ENCODE data around the gene JAK3.

JAK3 gene

DNA sequence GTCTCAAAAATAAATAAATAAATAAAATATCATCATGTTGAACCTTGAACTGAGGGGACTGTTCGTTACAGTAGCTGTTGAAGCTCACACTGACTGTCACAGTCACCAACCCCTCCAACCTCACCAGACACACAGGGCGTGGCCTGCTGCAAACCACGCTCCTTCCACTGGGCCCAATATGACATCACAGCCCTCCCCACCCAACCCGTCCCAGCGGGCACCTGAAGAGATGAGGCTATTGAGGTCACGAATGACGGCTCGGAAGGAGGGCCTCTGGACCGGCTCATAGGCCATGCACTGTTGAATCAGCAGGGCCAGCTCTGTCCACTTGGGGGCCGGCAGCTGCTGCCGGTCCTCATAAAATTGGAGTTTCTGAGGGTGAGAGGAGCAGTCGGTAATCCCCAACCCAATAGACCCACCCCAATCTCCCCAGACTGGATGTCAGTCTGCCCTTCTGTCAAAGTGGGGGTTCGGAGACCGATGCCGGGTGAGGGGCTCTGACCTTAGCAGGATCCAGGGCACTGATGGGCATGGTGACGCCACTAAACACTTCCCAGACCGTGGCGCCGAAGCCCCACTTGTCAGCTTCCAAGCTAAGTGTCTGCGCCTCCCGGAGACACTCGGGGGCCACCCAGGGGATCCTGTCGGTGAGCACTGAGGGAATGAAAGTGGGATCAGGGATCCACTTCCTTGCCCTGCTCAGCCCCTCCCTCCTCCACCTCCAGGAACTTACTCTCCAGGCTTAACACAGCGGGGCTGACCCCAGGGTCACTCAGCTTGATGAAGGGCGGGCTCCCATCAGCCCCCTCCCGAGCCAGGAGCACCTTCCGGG, 13.2 kb downstream of the JAK3 start:
- TF ChIP-seq CEBPB (IDR thresholded peaks at IDR 0.05) (no peak), EGR1 (IDR thresholded peaks at IDR 0.05) (no peak), EP300 (IDR thresholded peaks at IDR 0.05; ENCODE audit: borderline replicate concordance) (no peak), RAD21 (IDR thresholded peaks at IDR 0.05; ENCODE audit: low read depth) (no peak), ZBTB7A (IDR thresholded peaks at IDR 0.05; ENCODE audit: low read depth) (no peak), TCF12 (IDR thresholded peaks at IDR 0.05; ENCODE audit: low read depth) (no peak), CREB1 (IDR thresholded peaks at IDR 0.05; ENCODE audit: low read depth) (no peak), YY1 (IDR thresholded peaks at IDR 0.05; ENCODE audit: low read depth) (no peak), TEAD4 (IDR thresholded peaks at IDR 0.05) (no peak), FOXM1 (IDR thresholded peaks at IDR 0.05; ENCODE audit: borderline replicate concordance, low read depth) (no peak), TAF1 (IDR thresholded peaks at IDR 0.05; ENCODE audit: low read depth) (no peak), NFIC (IDR thresholded peaks at IDR 0.05) (no peak)
- TF ChIP-seq, protein P1, sequence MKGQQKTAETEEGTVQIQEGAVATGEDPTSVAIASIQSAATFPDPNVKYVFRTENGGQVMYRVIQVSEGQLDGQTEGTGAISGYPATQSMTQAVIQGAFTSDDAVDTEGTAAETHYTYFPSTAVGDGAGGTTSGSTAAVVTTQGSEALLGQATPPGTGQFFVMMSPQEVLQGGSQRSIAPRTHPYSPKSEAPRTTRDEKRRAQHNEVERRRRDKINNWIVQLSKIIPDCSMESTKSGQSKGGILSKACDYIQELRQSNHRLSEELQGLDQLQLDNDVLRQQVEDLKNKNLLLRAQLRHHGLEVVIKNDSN (IDR thresholded peaks at IDR 0.05), result no peak
- TF ChIP-seq, protein P2, sequence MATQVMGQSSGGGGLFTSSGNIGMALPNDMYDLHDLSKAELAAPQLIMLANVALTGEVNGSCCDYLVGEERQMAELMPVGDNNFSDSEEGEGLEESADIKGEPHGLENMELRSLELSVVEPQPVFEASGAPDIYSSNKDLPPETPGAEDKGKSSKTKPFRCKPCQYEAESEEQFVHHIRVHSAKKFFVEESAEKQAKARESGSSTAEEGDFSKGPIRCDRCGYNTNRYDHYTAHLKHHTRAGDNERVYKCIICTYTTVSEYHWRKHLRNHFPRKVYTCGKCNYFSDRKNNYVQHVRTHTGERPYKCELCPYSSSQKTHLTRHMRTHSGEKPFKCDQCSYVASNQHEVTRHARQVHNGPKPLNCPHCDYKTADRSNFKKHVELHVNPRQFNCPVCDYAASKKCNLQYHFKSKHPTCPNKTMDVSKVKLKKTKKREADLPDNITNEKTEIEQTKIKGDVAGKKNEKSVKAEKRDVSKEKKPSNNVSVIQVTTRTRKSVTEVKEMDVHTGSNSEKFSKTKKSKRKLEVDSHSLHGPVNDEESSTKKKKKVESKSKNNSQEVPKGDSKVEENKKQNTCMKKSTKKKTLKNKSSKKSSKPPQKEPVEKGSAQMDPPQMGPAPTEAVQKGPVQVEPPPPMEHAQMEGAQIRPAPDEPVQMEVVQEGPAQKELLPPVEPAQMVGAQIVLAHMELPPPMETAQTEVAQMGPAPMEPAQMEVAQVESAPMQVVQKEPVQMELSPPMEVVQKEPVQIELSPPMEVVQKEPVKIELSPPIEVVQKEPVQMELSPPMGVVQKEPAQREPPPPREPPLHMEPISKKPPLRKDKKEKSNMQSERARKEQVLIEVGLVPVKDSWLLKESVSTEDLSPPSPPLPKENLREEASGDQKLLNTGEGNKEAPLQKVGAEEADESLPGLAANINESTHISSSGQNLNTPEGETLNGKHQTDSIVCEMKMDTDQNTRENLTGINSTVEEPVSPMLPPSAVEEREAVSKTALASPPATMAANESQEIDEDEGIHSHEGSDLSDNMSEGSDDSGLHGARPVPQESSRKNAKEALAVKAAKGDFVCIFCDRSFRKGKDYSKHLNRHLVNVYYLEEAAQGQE (IDR thresholded peaks at IDR 0.05; ENCODE audit: low read depth), result no peak
- TF ChIP-seq, protein P3, sequence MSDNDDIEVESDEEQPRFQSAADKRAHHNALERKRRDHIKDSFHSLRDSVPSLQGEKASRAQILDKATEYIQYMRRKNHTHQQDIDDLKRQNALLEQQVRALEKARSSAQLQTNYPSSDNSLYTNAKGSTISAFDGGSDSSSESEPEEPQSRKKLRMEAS (IDR thresholded peaks at IDR 0.05), result no peak

DNA sequence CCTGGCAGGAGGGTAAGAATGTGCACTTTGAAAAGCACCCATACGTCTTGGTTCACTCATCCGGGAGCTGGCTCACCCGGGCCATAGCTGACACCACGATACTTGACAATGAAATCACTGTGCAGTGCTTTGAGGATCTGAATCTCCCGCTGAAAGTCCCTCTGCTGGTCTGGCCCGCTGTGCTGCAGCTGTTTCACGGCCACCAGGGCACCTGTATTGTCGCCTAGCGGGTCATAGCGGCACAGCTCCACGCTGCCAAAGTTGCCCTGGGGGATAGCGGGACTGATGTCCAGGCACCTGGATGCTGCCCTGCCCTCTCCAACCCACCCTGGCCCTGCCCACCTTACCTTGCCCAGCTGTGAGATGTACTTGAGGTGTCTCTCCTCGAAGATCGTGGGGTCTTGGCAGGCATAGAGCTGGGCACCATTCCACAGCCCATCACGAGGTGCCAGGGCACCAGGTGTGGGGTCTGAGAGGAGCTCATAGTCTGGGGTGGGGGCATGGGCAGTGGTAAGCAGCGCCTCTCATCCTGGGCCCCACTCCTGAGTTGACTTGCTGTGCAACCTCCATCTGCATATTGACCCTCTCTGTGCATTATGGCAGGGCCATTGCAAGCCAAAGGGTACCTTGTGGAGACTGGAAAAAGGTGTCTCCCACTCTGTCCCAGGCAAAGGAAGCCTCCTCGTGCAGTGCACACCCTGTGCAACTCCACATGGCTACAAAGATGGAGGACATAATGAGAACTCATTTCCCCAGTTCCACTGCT, 15.2 kb downstream of the JAK3 start:
- TF ChIP-seq TCF12 (IDR thresholded peaks at IDR 0.05; ENCODE audit: low read depth), result no peak
- no peak for TF ChIP-seq ZBTB7A (IDR thresholded peaks at IDR 0.05; ENCODE audit: low read depth)
- TF ChIP-seq EGR1 (IDR thresholded peaks at IDR 0.05), result no peak
- no peak for TF ChIP-seq FOXM1 (IDR thresholded peaks at IDR 0.05; ENCODE audit: borderline replicate concordance, low read depth)
- no peak for TF ChIP-seq CREB1 (IDR thresholded peaks at IDR 0.05; ENCODE audit: low read depth)
- no peak for TF ChIP-seq NFIC (IDR thresholded peaks at IDR 0.05)
- TF ChIP-seq EP300 (IDR thresholded peaks at IDR 0.05; ENCODE audit: borderline replicate concordance), result no peak
- TF ChIP-seq TAF1 (IDR thresholded peaks at IDR 0.05; ENCODE audit: low read depth), result no peak
- no peak for TF ChIP-seq RAD21 (IDR thresholded peaks at IDR 0.05; ENCODE audit: low read depth)
- TF ChIP-seq, protein P2 (IDR thresholded peaks at IDR 0.05; ENCODE audit: low read depth), result no peak
- TF ChIP-seq TEAD4 (IDR thresholded peaks at IDR 0.05), result no peak
- TF ChIP-seq YY1 (IDR thresholded peaks at IDR 0.05; ENCODE audit: low read depth), result no peak
- TF ChIP-seq, protein P3 (IDR thresholded peaks at IDR 0.05), result no peak
- TF ChIP-seq, protein P1 (IDR thresholded peaks at IDR 0.05), result no peak
- no peak for TF ChIP-seq CEBPB (IDR thresholded peaks at IDR 0.05)

DNA sequence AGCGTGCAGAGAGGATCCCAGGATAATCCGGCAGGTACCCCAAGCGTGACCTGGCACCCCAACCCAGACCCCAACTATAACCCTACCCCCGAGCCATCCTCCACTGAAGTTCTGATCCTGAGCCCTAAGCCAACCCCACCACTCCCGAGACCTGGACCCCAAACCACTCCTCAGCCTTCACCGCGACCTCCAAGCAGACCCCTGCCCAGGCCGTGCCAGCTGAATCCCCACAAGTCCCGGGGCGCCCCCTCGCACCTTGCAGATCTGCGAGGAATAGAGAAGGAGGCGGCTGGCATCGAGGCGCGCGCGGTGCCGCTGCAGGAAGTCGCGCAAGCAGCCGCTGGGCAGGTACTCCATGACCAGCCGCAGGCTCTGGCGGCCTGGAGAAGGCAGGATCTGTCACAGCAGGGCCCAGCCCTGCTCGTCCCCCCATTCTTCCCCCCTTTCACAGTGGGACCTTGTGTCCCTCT, 16.3 kb downstream of the JAK3 start:
- no peak for TF ChIP-seq YY1 (IDR thresholded peaks at IDR 0.05; ENCODE audit: low read depth)
- TF ChIP-seq, protein P3 (IDR thresholded peaks at IDR 0.05), result peak; percentile 11; the same call in 1 of the 2 replicates

DNA sequence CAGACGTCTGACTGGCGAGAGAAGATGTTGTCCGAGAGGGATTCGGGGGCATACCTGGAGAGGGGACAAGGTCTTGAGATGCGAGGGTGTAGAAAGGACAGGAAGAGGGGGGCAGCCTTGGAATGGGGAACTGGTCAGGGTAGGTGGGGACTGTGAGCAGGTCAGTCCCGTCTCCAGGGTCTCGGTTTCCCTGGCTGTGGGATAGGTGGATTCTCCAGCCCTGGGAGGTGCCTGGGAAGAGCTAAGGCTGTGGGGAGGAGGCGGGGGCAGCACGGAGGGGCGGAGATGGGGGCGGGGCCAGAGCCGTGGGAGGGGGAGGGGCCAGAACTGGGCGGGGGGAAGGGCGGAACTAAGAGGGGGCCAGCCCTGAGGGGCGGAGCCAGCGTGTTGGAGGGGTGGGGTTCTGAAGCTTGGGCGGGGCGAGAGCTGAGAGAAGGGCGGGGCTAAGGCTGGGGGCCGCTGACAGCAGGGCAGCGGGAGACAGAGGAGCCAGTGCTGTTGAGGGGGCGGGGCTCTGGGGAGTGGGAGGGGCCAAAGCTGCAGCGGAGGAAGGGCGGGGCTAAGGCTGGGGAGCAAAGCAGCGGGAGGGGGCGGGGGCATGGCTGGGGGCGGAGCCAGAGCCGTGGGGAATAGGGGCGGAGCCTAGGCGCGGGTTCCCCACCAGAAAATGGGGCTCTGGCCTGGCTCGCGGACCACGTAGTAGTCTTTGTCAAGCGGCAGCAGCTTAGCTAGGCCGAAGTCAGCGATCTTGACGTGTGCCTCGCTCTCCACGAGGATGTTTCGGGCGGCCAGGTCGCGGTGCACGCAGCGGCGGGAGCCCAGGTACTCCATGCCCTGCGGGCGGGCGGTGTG, 17.0 kb downstream of the JAK3 start:
- TF ChIP-seq, protein P2 (IDR thresholded peaks at IDR 0.05; ENCODE audit: low read depth), result no peak
- TF ChIP-seq, protein P3 (IDR thresholded peaks at IDR 0.05), result peak; percentile 48; the same call in 1 of the 2 replicates
- no peak for TF ChIP-seq TAF1 (IDR thresholded peaks at IDR 0.05; ENCODE audit: low read depth)
- TF ChIP-seq CEBPB (IDR thresholded peaks at IDR 0.05), result no peak
